HG03097 (cell line): ENCODE results near the gene HOXB3.

Experiments used
- ATAC-seq: cut with Tn5 transposase; IDR thresholded peaks from one replicate; pipeline ENCODE4 v1.9.1; 2021; ENCODE audit not compliant: unreplicated experiment, low FRiP score

HOXB3 gene

GRCh38 chr17:48559840-48560817 is 29.9 kb downstream of the HOXB3 start:
- no peak for ATAC-seq

GRCh38 chr17:48559122-48559839 is 30.8 kb downstream of the HOXB3 start:
- no peak for ATAC-seq

- no peak for ATAC-seq
Observed at GRCh38 chr17:48558831-48559121, 31.3 kb downstream of the HOXB3 start.

- no peak for ATAC-seq
Observed at GRCh38 chr17:48558057-48558830, 31.8 kb downstream of the HOXB3 start.

GRCh38 chr17:48556576-48557401 is 33.3 kb downstream of the HOXB3 start:
- ATAC-seq = no peak

- no peak for ATAC-seq
Observed at GRCh38 chr17:48556229-48556575, 33.8 kb downstream of the HOXB3 start.

- ATAC-seq = no peak
Observed at GRCh38 chr17:48555258-48556228, 34.5 kb downstream of the HOXB3 start.

GRCh38 chr17:48554412-48555257 is 35.4 kb downstream of the HOXB3 start:
- no peak for ATAC-seq

GRCh38 chr17:48553826-48554225 is 36.2 kb downstream of the HOXB3 start:
- ATAC-seq = no peak

GRCh38 chr17:48553190-48553547 is 36.9 kb downstream of the HOXB3 start:
- ATAC-seq = no peak

- no peak for ATAC-seq
Observed at GRCh38 chr17:48552466-48553189, 37.4 kb downstream of the HOXB3 start.

GRCh38 chr17:48551596-48552465 is 38.2 kb downstream of the HOXB3 start:
- ATAC-seq = no peak

GRCh38 chr17:48551214-48551555 is 38.9 kb downstream of the HOXB3 start:
- ATAC-seq = no peak

GRCh38 chr17:48550502-48551213 is 39.4 kb downstream of the HOXB3 start:
- no peak for ATAC-seq

- no peak for ATAC-seq
Observed at GRCh38 chr17:48549914-48550501, 40.0 kb downstream of the HOXB3 start.

- no peak for ATAC-seq
Observed at GRCh38 chr17:48549281-48549630, 40.8 kb downstream of the HOXB3 start.
